ENCODE data around the gene HLA-F. TPM values are rescaled to one million over a fixed set of nuclear protein-coding genes. Genes with fewer than 3 reads are reported as not detected.

HLA-F gene
- total RNA-seq, 2 donors from 2014 or later, result 0.48 to 3.9 TPM

GRCh38 chr6:29728875-29729270, 5.6 kb downstream of the HLA-F start:
- no peak overlapping the region for H3K4me3 Mint-ChIP-seq
- no peak overlapping the region for H3K9ac ChIP-seq (ENCODE audit: extremely low read depth, low read length, poor library complexity, severe bottlenecking)
- no peak overlapping the region for H3K27ac Mint-ChIP-seq
- H3K9me3 Mint-ChIP-seq, result no peaks in the 10 kb centered on the region
- TF ChIP-seq CTCF (conservative IDR thresholded peaks at IDR 0.05), result no peak
- peaks cover 40% of the 10 kb centered on the region for H3K27me3 ChIP-seq (ENCODE audit: control insufficient read depth, insufficient read depth, low read length, poor library complexity, severe bottlenecking)
- no peak for DNase-seq
- no peaks in the 10 kb centered on the region for H3K4me1 Mint-ChIP-seq
- H3K27me3 Mint-ChIP-seq (ENCODE audit: insufficient read depth), result peaks cover 66% of the 10 kb centered on the region
- peaks cover 3% of the 10 kb centered on the region for H3K4me1 ChIP-seq (ENCODE audit: control insufficient read depth, insufficient read depth, low read length)
- H3K36me3 Mint-ChIP-seq (ENCODE audit: low read depth), result no peaks in the 10 kb centered on the region
- no peaks in the 10 kb centered on the region for H3K9me3 ChIP-seq (ENCODE audit: control insufficient read depth, low read length)
- no peaks in the 10 kb centered on the region for H3K36me3 ChIP-seq (ENCODE audit: control insufficient read depth, insufficient read depth, low read length)
- H3K27ac ChIP-seq (ENCODE audit: low read depth, low read length), result no peak overlapping the region
- H3K4me3 ChIP-seq (ENCODE audit: low read length), result no peak overlapping the region

- no peaks in the 10 kb centered on the region for H3K4me1 Mint-ChIP-seq
- Histone ChIP-seq H3K4me1 (ENCODE audit: control insufficient read depth, insufficient read depth, low read length) (no peaks in the 10 kb centered on the region), H3K27me3 (ENCODE audit: control insufficient read depth, insufficient read depth, low read length, poor library complexity, severe bottlenecking) (peaks cover 39% of the 10 kb centered on the region), H3K9me3 (ENCODE audit: control insufficient read depth, low read length) (no peaks in the 10 kb centered on the region), H3K27ac (ENCODE audit: low read depth, low read length) (no peak overlapping the region), H3K36me3 (ENCODE audit: control insufficient read depth, insufficient read depth, low read length) (no peaks in the 10 kb centered on the region), H3K9ac (ENCODE audit: extremely low read depth, low read length, poor library complexity, severe bottlenecking) (no peak overlapping the region), H3K4me3 (ENCODE audit: low read length) (no peak overlapping the region)
- H3K36me3 Mint-ChIP-seq (ENCODE audit: low read depth), result no peaks in the 10 kb centered on the region
- DNase-seq, result no peak
- H3K27me3 Mint-ChIP-seq (ENCODE audit: insufficient read depth), result peaks cover 57% of the 10 kb centered on the region
- no peaks in the 10 kb centered on the region for H3K9me3 Mint-ChIP-seq
- no peak overlapping the region for H3K27ac Mint-ChIP-seq
- no peak overlapping the region for H3K4me3 Mint-ChIP-seq
- 83% methylated on average over 6 of the region's 6 CpGs for WGBS, 2 experiments (ENCODE audit: insufficient coverage in 1 of 2, insufficient read length in 1 of 2)
- TF ChIP-seq CTCF (conservative IDR thresholded peaks at IDR 0.05), result no peak
Measured at GRCh38 chr6:29729774-29730328, 6.6 kb downstream of the HLA-F start.

GRCh38 chr6:29730575-29731126, 7.4 kb downstream of the HLA-F start:
- DNase-seq, result no peak
- no peaks in the 10 kb centered on the region for H3K4me1 ChIP-seq (ENCODE audit: control insufficient read depth, insufficient read depth, low read length)
- Mint-ChIP-seq H3K9me3 (no peaks in the 10 kb centered on the region), H3K4me1 (no peaks in the 10 kb centered on the region), H3K36me3 (ENCODE audit: low read depth) (no peaks in the 10 kb centered on the region), H3K4me3 (no peak overlapping the region), H3K27ac (no peak overlapping the region), H3K27me3 (ENCODE audit: insufficient read depth) (peaks cover 49% of the 10 kb centered on the region)
- no peak overlapping the region for H3K9ac ChIP-seq (ENCODE audit: extremely low read depth, low read length, poor library complexity, severe bottlenecking)
- TF ChIP-seq CTCF (conservative IDR thresholded peaks at IDR 0.05), result no peak
- peaks cover 31% of the 10 kb centered on the region for H3K27me3 ChIP-seq (ENCODE audit: control insufficient read depth, insufficient read depth, low read length, poor library complexity, severe bottlenecking)
- H3K27ac ChIP-seq (ENCODE audit: low read depth, low read length), result no peak overlapping the region
- WGBS, 2 experiments (ENCODE audit: insufficient coverage in 1 of 2, insufficient read length in 1 of 2), result 48 to 74% methylated on average over 4 to 7 of the region's 7 CpGs
- no peaks in the 10 kb centered on the region for H3K36me3 ChIP-seq (ENCODE audit: control insufficient read depth, insufficient read depth, low read length)
- no peaks in the 10 kb centered on the region for H3K9me3 ChIP-seq (ENCODE audit: control insufficient read depth, low read length)
- H3K4me3 ChIP-seq (ENCODE audit: low read length), result no peak overlapping the region
